Thyroid gland (tissue), 4 donors: ENCODE data around the gene ASCC3. TPM values are rescaled to one million over a fixed set of nuclear protein-coding genes. Genes with fewer than 3 reads are reported as not detected.

Source experiments
- DNase-seq, 2 donors: peaks; one replicate each; pipeline ENCODE4 v3.0.0-alpha.2; 2019
- H3K27ac ChIP-seq, 3 donors: fragments of 200-600 bp; sonication (generic); 1 replicate in 2 of 3; 2 replicates in 1 of 3; pipeline ENCODE4 v1.5.1; 2016 to 2019; ENCODE audit warnings: mild to moderate bottlenecking in 1 of 3, moderate library complexity in 1 of 3
- H3K27me3 ChIP-seq: fragments of 200-600 bp; sonication (generic); one replicate; pipeline ENCODE4 v1.5.1; 2019
- H3K36me3 ChIP-seq, 2 donors: fragments of 200-600 bp; sonication (generic); one replicate each; pipeline ENCODE4 v1.5.1; 2016 to 2019
- H3K4me1 ChIP-seq, 2 donors: fragments of 200-600 bp; sonication (generic); one replicate each; pipeline ENCODE4 v1.5.1; 2017 to 2019
- H3K4me3 ChIP-seq, 3 donors: fragments of 200-600 bp; sonication (generic); replicated peaks in 1 of 3; 1 replicate in 2 of 3; 2 replicates in 1 of 3; pipeline ENCODE4 v1.5.1; 2016; ENCODE audit warnings: mild to moderate bottlenecking in 1 of 3
- H3K9me3 ChIP-seq: fragments of 200-600 bp; sonication (generic); one replicate; pipeline ENCODE4 v1.5.1; 2017
- POLR2A ChIP-seq, 2 donors: fragments of 450-650 bp; IDR thresholded peaks; one replicate each; pipeline ENCODE4 v1.6.1; 2017; ENCODE audit warnings: antibody characterized with exemption in 2 of 2, mild to moderate bottlenecking in 2 of 2, moderate library complexity in 1 of 2
- WGBS, 2 donors: methylation state at CpG; one replicate each; pipeline ENCODE4 v1.1.5; 2017; 5-methylcytosine and 5-hydroxymethylcytosine counted together
- intact Hi-C: fragments of 100-400 bp; cut with DNase I; formaldehyde crosslinking; loops from one replicate; pipeline ENCODE4 v1.15.1; 2023
- total RNA-seq, 4 donors: library from RNA; depleted of rRNA; stranded (reverse); fragments of >200 nt; gene quantifications; one replicate each; pipeline ENCODE4 v1.2.3, GENCODE V29; 2016
- TF ChIP-seq, protein P1 (sequence below), 6 experiments: fragments of 200-600 bp in 3 of 6; fragments of 450-650 bp in 3 of 6; sonication (generic) in 3 of 6; IDR thresholded peaks; one replicate each; pipeline ENCODE4 v1.5.1; 2016 to 2019; ENCODE audit warnings: antibody characterized with exemption in 6 of 6, mild to moderate bottlenecking in 2 of 6, inconsistent platforms in 1 of 6, moderate library complexity in 1 of 6

Gene ASCC3
- total RNA-seq, 4 donors from 2014 or later: 27.3 to 40.1 (median 33.8) TPM

DNA sequence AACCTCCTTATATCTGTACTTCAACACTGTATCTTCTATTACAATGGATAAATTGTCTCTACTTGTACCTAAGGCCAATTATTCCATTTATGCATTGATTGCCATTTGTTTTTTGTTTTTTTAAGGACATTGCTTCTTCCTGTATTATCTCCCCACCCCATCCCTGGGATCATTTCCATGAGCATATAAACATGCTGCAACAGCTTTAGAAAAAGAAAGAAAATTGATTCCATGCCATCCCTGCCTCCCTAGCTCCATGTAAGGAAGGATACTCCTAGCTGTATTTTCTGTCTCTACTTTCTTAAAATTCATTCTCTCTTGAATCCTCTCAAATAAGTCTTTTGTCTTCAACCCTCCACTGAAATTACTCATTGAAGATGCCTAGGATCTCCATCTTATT lies 314.6 kb downstream of the ASCC3 start:
- Histone ChIP-seq H3K4me3 (no peak overlapping the region), H3K27me3 (no peaks in the 10 kb centered on the region), H3K36me3 (no peaks in the 10 kb centered on the region), H3K27ac (no peak overlapping the region), H3K9me3 (no peaks in the 10 kb centered on the region), H3K4me1 (no peaks in the 10 kb centered on the region)
- no peak for DNase-seq
- TF ChIP-seq POLR2A (IDR thresholded peaks at IDR 0.05): no peak
- TF ChIP-seq, protein P1, sequence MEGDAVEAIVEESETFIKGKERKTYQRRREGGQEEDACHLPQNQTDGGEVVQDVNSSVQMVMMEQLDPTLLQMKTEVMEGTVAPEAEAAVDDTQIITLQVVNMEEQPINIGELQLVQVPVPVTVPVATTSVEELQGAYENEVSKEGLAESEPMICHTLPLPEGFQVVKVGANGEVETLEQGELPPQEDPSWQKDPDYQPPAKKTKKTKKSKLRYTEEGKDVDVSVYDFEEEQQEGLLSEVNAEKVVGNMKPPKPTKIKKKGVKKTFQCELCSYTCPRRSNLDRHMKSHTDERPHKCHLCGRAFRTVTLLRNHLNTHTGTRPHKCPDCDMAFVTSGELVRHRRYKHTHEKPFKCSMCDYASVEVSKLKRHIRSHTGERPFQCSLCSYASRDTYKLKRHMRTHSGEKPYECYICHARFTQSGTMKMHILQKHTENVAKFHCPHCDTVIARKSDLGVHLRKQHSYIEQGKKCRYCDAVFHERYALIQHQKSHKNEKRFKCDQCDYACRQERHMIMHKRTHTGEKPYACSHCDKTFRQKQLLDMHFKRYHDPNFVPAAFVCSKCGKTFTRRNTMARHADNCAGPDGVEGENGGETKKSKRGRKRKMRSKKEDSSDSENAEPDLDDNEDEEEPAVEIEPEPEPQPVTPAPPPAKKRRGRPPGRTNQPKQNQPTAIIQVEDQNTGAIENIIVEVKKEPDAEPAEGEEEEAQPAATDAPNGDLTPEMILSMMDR (IDR thresholded peaks at IDR 0.05): no peak
- intact Hi-C loops: no loop called here

DNA sequence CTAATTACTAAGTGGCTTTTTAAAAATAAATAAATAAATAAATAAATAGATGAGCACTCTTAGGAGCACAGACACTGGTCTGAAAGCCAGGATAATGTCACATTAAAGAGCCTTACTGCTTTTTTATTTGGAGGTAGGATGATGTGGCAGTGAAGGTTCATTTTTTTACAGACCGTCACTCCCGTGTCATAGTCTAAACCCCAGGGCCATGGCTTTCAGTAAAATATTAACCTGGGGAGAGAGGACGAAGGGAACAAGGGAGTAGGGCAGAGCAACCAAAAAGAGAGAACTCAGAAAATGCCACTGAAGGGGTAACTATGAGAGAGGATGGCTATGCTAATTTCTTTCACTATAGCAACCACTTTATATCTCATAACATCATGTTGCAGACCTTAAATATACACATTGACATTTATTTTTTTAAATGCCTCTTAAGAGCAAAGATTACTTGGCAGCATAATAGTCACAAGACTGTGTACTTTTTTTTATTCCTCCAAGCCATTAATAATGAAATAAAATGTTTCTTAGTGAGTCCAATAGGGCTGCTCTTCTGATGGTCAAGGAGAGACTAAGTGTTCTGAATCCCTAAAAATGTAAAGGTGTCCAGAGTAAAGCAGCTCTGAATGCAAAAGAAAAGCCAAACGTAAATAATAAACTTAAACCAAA lies 315.6 kb downstream of the ASCC3 start:
- intact Hi-C loops: no loop called here
- no peak for DNase-seq
- WGBS, 2 donors: 90 to 93% methylated on average over 4 of the region's 4 CpGs
- H3K4me1 ChIP-seq: peaks cover 0 to under 1% of the 10 kb centered on the region in 2 donors
- no peak overlapping the region for H3K4me3 ChIP-seq
- no peak overlapping the region for H3K27ac ChIP-seq
- TF ChIP-seq, protein P1 (IDR thresholded peaks at IDR 0.05): no peak
- TF ChIP-seq POLR2A (IDR thresholded peaks at IDR 0.05): no peak
- H3K27me3 ChIP-seq: no peaks in the 10 kb centered on the region
- no peaks in the 10 kb centered on the region for H3K36me3 ChIP-seq
- H3K9me3 ChIP-seq: no peaks in the 10 kb centered on the region

DNA sequence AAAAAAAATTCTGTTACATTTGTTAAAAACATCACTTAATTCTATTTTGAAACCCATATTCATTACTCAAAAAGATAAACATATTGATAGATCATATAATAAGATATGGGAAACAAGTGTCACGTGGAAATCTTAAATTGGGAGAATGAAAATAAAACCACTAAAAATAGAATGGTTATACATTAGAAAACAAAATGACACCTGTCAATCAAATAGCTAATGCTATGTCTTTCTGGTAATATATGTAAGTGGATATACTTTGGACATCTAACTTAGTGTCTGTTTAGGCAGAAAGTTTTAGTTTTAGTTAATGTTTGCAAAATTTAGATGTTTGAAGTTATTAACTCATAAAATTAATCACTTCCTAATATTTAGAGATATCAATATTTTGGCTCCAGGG lies 321.3 kb downstream of the ASCC3 start:
- Histone ChIP-seq H3K27ac (no peak overlapping the region), H3K27me3 (no peaks in the 10 kb centered on the region), H3K4me3 (no peak overlapping the region), H3K9me3 (no peaks in the 10 kb centered on the region), H3K4me1 (peaks cover 5 to 6% of the 10 kb centered on the region in 2 donors), H3K36me3 (no peaks in the 10 kb centered on the region)
- no peak for TF ChIP-seq POLR2A (IDR thresholded peaks at IDR 0.05)
- TF ChIP-seq, protein P1 (IDR thresholded peaks at IDR 0.05): no peak
- no peak for DNase-seq
- intact Hi-C loops: no loop called here
- 98 to 100% methylated on average over 1 of the region's 1 CpG for WGBS, 2 donors

DNA sequence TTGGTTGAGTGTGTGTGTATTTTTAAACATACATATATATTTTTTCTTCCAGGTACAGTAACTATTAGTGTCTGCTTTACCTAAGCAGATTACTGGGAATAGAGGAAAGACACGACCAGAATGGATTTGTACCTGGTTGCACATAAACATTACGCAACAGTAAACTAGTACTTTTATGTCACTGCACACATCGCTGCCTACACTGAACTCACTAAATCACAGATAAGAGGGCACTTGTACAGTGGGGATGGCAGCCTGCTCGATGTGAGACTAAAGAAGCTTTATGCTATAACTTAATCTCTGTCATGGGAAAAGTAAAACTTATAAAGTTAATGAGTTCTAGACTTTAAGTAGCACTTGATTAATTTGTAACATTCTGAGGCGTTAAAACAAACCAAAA lies 326.9 kb downstream of the ASCC3 start:
- no peaks in the 10 kb centered on the region for H3K36me3 ChIP-seq
- no peaks in the 10 kb centered on the region for H3K27me3 ChIP-seq
- H3K4me3 ChIP-seq: no peak overlapping the region
- TF ChIP-seq POLR2A (IDR thresholded peaks at IDR 0.05): no peak
- peak; percentile 45 to 52 for DNase-seq
- H3K9me3 ChIP-seq: no peaks in the 10 kb centered on the region
- intact Hi-C loops: no loop called here
- peaks cover 26 to 36% of the 10 kb centered on the region in 2 donors for H3K4me1 ChIP-seq
- 28 to 44% methylated on average over 5 of the region's 5 CpGs for WGBS, 2 donors
- peak overlapping the region in 2 of 3 donors; percentile 16 to 17 for H3K27ac ChIP-seq

DNA sequence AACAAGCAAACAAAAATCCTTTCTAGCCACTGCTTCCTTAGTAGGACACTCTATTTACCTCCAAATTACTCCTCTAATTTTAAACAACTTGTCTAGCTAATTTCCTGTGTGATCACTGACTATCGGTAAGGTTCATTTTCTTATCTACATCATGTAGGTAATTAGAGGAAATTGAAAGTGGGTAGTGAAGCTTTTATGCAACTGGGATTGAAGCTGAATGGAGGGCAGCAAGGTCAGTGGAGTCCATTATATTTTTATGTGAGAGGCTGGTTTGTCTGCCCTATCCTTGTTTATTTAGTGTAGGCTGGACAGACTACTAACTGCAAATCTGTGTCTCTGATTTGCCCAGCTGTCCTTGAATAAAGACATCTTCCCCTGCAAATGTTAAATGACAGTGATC lies 327.9 kb downstream of the ASCC3 start:
- H3K4me3 ChIP-seq: no peak overlapping the region
- intact Hi-C loops: no loop called here
- peaks cover 29 to 37% of the 10 kb centered on the region in 2 donors for H3K4me1 ChIP-seq
- peak overlapping the region in 2 of 3 donors; percentile 17 to 57 for H3K27ac ChIP-seq
- no peaks in the 10 kb centered on the region for H3K36me3 ChIP-seq
- 12 to 18% methylated on average over 1 of the region's 1 CpG for WGBS, 2 donors
- TF ChIP-seq, protein P1 (IDR thresholded peaks at IDR 0.05): no peak
- no peak for TF ChIP-seq POLR2A (IDR thresholded peaks at IDR 0.05)
- DNase-seq: no peak
- H3K27me3 ChIP-seq: no peaks in the 10 kb centered on the region
- no peaks in the 10 kb centered on the region for H3K9me3 ChIP-seq
